ENCODE results near the gene TMEM117.
"Not testable (repeated sequence)": the region's sequence is repeated elsewhere in the genome, so short reads cannot be mapped to it uniquely, and the experiment has no call there.

The TMEM117 gene

GRCh38 chr12:44223736-44224135 lies 387.9 kb downstream of the TMEM117 start:
- no peak for DNase-seq (ENCODE audit: low spot score)

- no peak for DNase-seq (ENCODE audit: low spot score)
These were observed 388.7 kb downstream of the TMEM117 start for GRCh38 chr12:44224399-44225148.

- no peak for DNase-seq (ENCODE audit: low spot score)
These were observed 389.2 kb downstream of the TMEM117 start for GRCh38 chr12:44225149-44225510.

DNA sequence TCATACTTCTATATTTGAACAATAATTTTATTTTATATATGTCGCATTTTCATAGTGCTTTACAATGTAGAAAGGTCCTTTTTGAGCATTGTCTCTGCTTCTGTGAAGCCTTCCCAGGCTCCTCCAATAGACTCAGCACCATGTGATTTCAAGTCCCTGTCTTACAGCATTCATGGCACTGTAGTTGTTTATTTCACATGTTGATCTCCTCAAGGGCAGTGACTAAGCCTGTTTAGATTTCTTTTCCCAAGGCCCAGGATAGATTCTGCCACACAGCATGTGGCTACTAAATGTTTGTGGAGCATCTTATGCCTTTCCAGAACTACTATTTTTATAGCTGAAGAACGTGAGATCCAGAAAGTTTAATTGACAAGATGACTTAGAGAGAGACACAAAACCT lies 391.7 kb downstream of the TMEM117 start:
- DNase-seq (ENCODE audit: low spot score) = no peak

DNA sequence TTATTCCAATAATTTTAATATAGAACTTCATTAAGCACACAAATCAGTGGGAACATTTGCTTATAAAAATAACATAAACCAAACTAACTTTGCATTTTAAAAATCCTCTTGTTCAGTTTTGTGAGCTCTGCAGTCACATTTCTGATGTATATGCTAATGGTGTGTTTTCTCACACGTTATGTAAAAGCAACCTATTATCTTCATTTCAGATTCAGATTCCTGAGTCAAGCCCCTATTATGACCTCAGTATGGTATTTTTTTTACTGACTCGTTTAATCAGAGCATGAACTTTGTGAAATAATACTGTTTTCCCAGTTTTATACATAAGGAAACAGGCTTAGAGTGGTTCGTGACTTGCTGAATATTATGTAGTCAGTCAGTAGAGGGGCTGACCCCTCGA lies 394.0 kb downstream of the TMEM117 start:
- no peak for DNase-seq (ENCODE audit: low spot score)

- DNase-seq (ENCODE audit: low spot score) = no peak
These were observed 399.8 kb downstream of the TMEM117 start for GRCh38 chr12:44235674-44236073.

- DNase-seq (ENCODE audit: low spot score) = no peak
These were observed 404.3 kb downstream of the TMEM117 start for GRCh38 chr12:44240186-44240585.

GRCh38 chr12:44245932-44246331 lies 410.1 kb downstream of the TMEM117 start:
- DNase-seq (ENCODE audit: low spot score) = no peak

DNA sequence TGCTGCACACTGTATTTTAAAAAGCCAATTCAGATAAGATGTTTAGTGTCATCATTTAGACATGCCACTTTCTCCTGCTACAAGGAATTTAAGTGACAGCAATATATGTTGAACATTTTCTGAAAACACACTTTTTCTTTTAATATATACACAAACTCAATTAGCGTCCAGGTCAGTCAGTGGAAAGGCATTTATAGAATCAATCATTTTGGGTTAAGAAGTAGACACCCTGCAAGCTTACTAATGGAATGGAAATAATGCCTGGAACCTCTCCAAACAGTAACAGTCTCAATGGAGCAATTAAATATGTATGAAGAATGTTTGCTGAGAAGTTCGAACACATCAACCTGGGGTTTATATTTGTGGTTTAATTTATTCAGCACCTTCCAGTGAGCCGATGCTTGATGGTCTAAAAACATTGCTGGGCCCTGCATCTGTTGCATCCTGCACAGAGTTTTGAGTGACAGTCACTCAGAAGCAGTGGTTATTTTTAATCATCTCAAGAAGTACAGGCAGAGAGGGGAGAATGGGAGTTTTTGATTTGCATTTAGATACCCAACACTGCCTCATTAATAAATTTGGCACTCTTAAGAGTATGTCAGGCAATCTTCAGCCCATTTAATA lies 410.7 kb downstream of the TMEM117 start:
- no peak for DNase-seq (ENCODE audit: low spot score)

DNA sequence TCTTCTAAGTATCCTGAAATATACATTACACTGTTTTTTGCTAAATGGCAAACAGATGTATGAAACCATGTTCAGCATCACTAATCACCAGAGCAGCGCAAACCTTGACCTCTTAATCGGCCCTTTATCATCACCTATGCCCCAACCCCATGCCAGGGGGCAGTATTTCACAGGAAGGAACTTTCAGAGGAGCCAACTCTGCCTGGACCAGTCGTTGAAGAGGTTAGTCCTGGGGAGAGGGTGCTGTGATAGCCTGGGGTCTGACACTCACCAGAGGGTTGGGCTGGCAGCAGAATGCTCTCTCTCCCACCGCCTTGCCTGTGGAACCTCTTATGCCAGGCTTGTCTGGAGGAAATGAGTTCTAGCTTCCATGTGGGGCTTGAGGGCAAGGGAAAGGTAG lies 411.7 kb downstream of the TMEM117 start:
- DNase-seq (ENCODE audit: low spot score) = no peak

GRCh38 chr12:44248436-44248835 lies 412.6 kb downstream of the TMEM117 start:
- DNase-seq (ENCODE audit: low spot score) = no peak

DNA sequence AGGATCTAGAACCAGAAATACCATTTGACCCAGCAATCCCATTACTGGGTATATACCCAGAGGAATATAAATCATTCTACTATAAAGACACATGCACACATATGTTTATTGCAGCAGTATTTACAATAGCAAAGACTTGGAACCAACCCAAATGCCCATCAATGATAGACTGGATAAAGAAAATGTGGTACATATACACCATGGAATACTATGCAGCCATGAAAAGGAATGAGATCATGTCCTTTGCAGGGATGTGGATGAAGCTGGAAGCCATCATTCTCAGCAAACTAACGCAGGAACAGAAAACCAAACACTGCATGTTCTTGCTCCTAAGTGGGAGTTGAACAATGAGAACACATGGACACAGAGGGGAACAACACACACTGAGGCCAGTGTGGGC lies 414.6 kb downstream of the TMEM117 start:
- not testable (repeated sequence) for DNase-seq (ENCODE audit: low spot score)

- DNase-seq (ENCODE audit: low spot score) = no peak
These were observed 417.5 kb downstream of the TMEM117 start for GRCh38 chr12:44253338-44253856.

GRCh38 chr12:44258246-44258645 lies 422.4 kb downstream of the TMEM117 start:
- no peak for DNase-seq (ENCODE audit: low spot score)

GRCh38 chr12:44259890-44260289 lies 424.0 kb downstream of the TMEM117 start:
- DNase-seq (ENCODE audit: low spot score) = no peak

- no peak for DNase-seq (ENCODE audit: low spot score)
These were observed 424.7 kb downstream of the TMEM117 start for GRCh38 chr12:44260581-44260980.

DNA sequence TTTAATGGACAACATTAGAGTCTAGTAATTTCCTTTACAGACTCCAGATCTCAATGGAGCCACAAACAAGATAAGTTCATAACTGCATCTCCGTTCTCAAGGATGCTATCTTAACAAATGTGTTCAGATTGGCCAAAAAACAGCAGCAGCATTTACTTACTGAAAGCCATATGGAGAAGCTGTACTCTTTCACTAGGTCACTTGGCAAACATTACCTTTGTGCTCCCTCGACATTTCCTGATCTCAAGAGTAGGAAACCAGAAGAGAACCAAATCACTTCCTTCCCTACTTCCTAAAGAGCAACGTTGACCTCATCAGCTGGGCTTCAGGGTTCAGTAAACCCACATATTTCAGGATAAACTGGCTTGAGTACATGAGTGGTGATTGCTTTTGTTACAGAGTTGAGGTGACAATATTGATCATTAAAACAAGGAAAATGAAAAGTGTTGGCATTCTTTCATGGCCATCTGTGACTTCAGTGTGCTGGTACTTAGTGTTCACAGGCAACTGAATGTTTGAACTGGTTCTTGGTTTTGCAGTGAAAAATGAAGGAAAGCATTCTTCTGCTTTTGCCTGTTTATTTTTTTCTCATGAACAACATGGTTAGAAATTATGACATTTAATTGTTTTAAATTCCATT lies 449.6 kb downstream of the TMEM117 start:
- DNase-seq (ENCODE audit: low spot score) = no peak

GRCh38 chr12:44286336-44286735 lies 450.5 kb downstream of the TMEM117 start:
- no peak for DNase-seq (ENCODE audit: low spot score)

DNA sequence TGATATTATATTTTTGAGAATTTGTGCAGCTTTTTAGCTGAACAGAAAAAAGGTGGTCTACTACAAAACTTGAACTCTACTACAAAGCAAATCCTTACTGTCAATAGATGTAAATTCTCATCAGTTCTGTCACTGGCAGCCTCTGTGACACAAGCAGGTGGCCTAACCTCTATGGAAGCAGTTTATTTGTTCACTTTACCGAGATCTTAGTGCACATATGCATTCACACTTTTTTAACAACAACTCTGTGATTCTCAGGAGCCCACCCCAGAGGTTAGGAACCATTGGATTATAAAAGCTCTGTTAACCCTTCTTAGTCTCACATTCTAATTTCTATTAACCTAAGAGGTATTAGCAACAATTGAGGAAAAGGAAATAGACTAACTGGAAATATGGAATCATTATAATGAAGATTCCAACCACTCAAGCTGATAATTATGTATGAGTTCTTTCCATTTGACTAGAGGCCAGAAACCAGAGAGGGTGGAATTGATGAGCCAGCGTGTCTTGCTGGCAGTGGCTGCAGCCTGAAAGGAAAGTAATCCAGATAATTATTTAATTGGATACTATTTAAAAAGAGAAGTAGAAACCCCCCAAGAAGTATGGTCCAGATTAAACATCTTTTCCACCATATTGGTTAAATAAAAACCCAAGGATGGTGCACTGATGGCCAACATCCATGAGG lies 451.1 kb downstream of the TMEM117 start:
- no peak for DNase-seq (ENCODE audit: low spot score)

DNA sequence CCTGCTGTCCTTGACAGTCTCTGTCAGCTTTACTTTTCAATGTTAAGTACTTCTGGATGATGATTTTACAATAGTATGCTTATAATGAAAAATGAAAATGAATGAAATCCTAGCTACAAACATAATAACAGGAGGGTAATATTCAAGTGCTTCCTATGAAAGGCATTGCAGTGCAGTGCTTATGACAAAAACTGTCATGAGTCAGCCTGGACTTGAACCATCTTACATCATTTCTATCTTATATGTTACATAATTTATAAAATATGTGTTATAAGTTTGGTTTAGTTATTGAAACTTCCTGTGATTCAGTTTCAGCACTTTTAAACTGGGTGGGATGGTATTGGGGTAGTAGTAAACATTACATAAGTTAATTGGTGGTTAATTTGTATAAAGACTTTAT lies 451.7 kb downstream of the TMEM117 start:
- DNase-seq (ENCODE audit: low spot score) = no peak

DNA sequence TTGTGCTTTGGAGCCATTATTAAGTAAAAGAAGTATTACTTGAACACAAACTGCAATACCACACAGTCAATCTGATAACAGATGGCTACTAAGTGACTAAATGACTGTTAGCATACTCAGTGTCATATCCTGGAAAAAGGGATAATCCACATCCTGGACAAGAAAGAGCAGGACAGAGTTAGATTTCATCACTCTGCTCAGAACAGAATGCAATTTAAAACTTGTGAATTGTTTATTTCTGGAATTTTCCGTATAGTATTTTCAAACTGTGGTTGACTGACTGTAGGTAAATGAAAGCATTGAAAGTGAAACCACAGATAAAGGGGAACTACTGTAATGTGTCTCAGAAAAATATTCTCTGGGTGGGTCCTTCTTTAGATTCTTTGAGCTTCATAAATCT lies 458.8 kb downstream of the TMEM117 start:
- DNase-seq (ENCODE audit: low spot score) = no peak

- no peak for DNase-seq (ENCODE audit: low spot score)
These were observed 460.2 kb downstream of the TMEM117 start for GRCh38 chr12:44295958-44296623.
